ENCODE data around the gene TRPC3. TPM values are rescaled to one million over a fixed set of nuclear protein-coding genes. Genes with fewer than 3 reads are reported as not detected.

TRPC3 gene
- total RNA-seq, 1 experiment from 2014 or later: 0.25 TPM

DNA sequence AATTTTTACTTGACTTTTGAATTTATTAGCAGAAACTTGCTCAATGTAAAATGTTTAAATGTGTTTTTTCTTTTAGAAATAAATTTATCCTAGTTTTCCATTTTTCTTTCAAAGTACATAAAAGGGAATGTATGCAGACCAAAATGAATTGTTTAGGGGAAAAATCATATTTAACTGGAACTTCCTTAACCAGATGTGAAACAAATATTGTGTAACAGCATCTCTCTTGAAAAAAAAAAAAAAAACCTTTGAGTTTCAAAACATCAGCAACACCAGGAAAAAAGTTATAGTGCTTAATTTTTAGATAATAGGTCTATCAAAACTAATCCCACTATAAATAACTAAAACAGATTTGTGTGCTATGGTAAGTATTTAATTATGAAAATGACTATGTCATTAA is 113.7 kb downstream of the TRPC3 start:
- Histone ChIP-seq H3K27ac (ENCODE audit: low read depth, low read length) (no peak overlapping the region), H3K9me3 (ENCODE audit: control insufficient read depth in 1 of 2, insufficient read depth in 1 of 2, low read depth in 1 of 2, low read length in 2 of 2) (no peaks in the 10 kb centered on the region), H3K4me2 (ENCODE audit: low read length) (no peak overlapping the region), H2AFZ (ENCODE audit: low read depth, low read length, poor library complexity, severe bottlenecking) (no peak overlapping the region), H3K27me3 (ENCODE audit: insufficient read depth, low read length) (no peaks in the 10 kb centered on the region), H3K79me2 (ENCODE audit: insufficient read depth, low read length) (no peaks in the 10 kb centered on the region), H3K4me1 (ENCODE audit: control insufficient read depth in 1 of 2, insufficient read depth in 2 of 2, low read length in 2 of 2) (no peaks in the 10 kb centered on the region), H3K36me3 (ENCODE audit: control insufficient read depth in 1 of 2, insufficient read depth in 2 of 2, low read length in 2 of 2) (peaks cover 0 to 14% of the 10 kb centered on the region in 2 experiments; a peak in 3 of 4 replicates), H3K9me2 (ENCODE audit: insufficient read depth) (no peaks in the 10 kb centered on the region), H3K9ac (ENCODE audit: low read length) (no peak overlapping the region), H4K20me1 (ENCODE audit: insufficient read depth) (no peaks in the 10 kb centered on the region), H3K4me3 (replicated peaks in 1 of 2; ENCODE audit: low read depth in 1 of 2, low read length in 2 of 2) (no peak overlapping the region)
- CTCF ChIA-PET: no interaction called here
- RAD21 ChIA-PET (ENCODE audit: low non-redundant PET in 1 of 2, low total read pairs in 2 of 2, uncharacterized antibody in 2 of 2, unreplicated experiment in 2 of 2): no interaction called here
- TF ChIP-seq TCF7L2 (IDR thresholded peaks at IDR 0.05; ENCODE audit: borderline replicate concordance, extremely low read depth, insufficient read depth, insufficient read length) (no peak), EGR1 (IDR thresholded peaks at IDR 0.05; ENCODE audit: low read depth) (no peak), EZH2 (IDR thresholded peaks at IDR 0.05) (no peak), MAX (IDR thresholded peaks at IDR 0.05) (no peak), POLR2A (IDR thresholded peaks at IDR 0.05; ENCODE audit: borderline replicate concordance, extremely low read depth, insufficient read depth, insufficient read length) (no peak), YY1 (IDR thresholded peaks at IDR 0.05; ENCODE audit: extremely low read depth, insufficient replicate concordance, low read depth, low read length) (no peak), POLR2AphosphoS5 (IDR thresholded peaks at IDR 0.05; ENCODE audit: low read depth, low read length) (no peak)
- TF ChIP-seq, protein P1, sequence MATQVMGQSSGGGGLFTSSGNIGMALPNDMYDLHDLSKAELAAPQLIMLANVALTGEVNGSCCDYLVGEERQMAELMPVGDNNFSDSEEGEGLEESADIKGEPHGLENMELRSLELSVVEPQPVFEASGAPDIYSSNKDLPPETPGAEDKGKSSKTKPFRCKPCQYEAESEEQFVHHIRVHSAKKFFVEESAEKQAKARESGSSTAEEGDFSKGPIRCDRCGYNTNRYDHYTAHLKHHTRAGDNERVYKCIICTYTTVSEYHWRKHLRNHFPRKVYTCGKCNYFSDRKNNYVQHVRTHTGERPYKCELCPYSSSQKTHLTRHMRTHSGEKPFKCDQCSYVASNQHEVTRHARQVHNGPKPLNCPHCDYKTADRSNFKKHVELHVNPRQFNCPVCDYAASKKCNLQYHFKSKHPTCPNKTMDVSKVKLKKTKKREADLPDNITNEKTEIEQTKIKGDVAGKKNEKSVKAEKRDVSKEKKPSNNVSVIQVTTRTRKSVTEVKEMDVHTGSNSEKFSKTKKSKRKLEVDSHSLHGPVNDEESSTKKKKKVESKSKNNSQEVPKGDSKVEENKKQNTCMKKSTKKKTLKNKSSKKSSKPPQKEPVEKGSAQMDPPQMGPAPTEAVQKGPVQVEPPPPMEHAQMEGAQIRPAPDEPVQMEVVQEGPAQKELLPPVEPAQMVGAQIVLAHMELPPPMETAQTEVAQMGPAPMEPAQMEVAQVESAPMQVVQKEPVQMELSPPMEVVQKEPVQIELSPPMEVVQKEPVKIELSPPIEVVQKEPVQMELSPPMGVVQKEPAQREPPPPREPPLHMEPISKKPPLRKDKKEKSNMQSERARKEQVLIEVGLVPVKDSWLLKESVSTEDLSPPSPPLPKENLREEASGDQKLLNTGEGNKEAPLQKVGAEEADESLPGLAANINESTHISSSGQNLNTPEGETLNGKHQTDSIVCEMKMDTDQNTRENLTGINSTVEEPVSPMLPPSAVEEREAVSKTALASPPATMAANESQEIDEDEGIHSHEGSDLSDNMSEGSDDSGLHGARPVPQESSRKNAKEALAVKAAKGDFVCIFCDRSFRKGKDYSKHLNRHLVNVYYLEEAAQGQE (IDR thresholded peaks at IDR 0.05; ENCODE audit: low read depth): no peak
- no peak for DNase-seq (ENCODE audit: low read depth, low spot score)
- BruUV-seq (replicated peaks): no TSS peak
- POLR2A ChIA-PET: no interaction called here
- intact Hi-C loops (cut with micrococcal nuclease): no loop called here
- ATAC-seq: no peak

Data from HCT116 (cell line).